ENCODE results near the gene P3H1.

DNA sequence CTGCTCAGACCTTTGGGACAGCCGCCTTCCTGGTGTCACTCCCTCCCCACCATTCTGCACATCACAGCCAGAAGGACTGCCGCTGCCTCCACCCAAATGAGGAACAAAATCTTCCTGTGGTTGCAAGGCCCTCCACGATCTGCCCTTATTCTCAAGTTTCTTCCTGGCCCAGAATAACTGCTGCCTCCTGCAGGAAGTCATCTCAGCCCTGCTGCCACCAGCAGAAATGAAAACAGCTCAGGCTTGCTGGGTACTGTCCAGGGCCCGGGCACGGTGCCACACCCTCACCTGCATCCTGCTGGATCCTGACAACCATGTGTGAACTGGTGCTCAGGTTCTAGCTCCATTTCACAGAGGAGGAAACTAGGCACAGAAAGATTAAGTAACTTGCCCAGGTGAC lies 29.6 kb downstream of the P3H1 start:
- TF ChIP-seq CTCF (IDR thresholded peaks at IDR 0.05) (no peak), POLR2A (IDR thresholded peaks at IDR 0.05) (no peak)
